Adrenal gland (tissue), 12 donors: ENCODE measurements around the gene XYLT1. TPM values are rescaled to one million over a fixed set of nuclear protein-coding genes. Genes with fewer than 3 reads are reported as not detected.

Experiments
- DNase-seq, 7 donors: peaks; one replicate each; pipeline ENCODE4 v3.0.0-alpha.2; 2019 to 2020
- H3K27ac ChIP-seq, 5 donors: fragments of 200-600 bp; sonication (generic) in 4 of 5; 1 replicate in 3 of 5; 2 replicates in 2 of 5; pipeline versions ENCODE4 v1.5.1 to v1.8.0; 2016 to 2020; ENCODE audit warnings: mild to moderate bottlenecking in 1 of 5
- H3K27me3 ChIP-seq: fragments of 200-600 bp; 2 replicates; pipeline ENCODE4 v1.8.0; 2021
- H3K36me3 ChIP-seq, 2 donors: fragments of 200-600 bp; replicated peaks in 1 of 2; 1 replicate in 1 of 2; 2 replicates in 1 of 2; pipeline versions ENCODE4 v1.5.1 to v1.8.0; 2018 to 2022
- H3K4me1 ChIP-seq, 2 donors: fragments of 200-600 bp; replicated peaks in 1 of 2; 1 replicate in 1 of 2; 2 replicates in 1 of 2; pipeline versions ENCODE4 v1.5.1 to v1.8.0; 2018 to 2021
- H3K4me3 ChIP-seq, 4 donors: fragments of 200-600 bp; sonication (generic) in 3 of 4; one replicate each; pipeline ENCODE4 v1.5.1; 2016 to 2018
- H3K9me3 ChIP-seq, 3 donors: fragments of 200-600 bp; sonication (generic) in 1 of 3; replicated peaks in 1 of 3; 1 replicate in 2 of 3; 2 replicates in 1 of 3; pipeline versions ENCODE4 v1.5.1 to v1.8.0; 2016 to 2021
- CTCF ChIP-seq, 6 experiments: fragments of 450-650 bp in 4 of 6; fragments of 200-600 bp in 2 of 6; sonication (generic) in 1 of 6; IDR thresholded peaks; 1 replicate in 5 of 6; 2 replicates in 1 of 6; pipeline versions ENCODE4 v1.5.1 to v1.8.0; 2016 to 2021; ENCODE audit warnings: antibody characterized with exemption in 6 of 6, mild to moderate bottlenecking in 2 of 6, moderate library complexity in 1 of 6
- POLR2A ChIP-seq, 2 donors: fragments of 450-650 bp; IDR thresholded peaks; one replicate each; pipeline ENCODE4 v1.6.1; 2017; ENCODE audit warnings: antibody characterized with exemption in 2 of 2, mild to moderate bottlenecking in 2 of 2, moderate library complexity in 1 of 2
- WGBS, 4 donors: extraction: QIAGEN DNeasy Blood & Tissue Kit in 2 of 4; methylation state at CpG; one replicate each; pipeline versions ENCODE4 v1.1.5 to v1.1.7; 2013 to 2017; 5-methylcytosine and 5-hydroxymethylcytosine counted together
- intact Hi-C, 2 donors: fragments of 100-400 bp; cut with DNase I; formaldehyde crosslinking; loops; one replicate each; pipeline versions ENCODE4 v1.14.1 to v1.15.0; 2022 to 2023
- polyA plus RNA-seq, 3 donors: library from polyadenylated mRNA; stranded (reverse); fragments of 200-250 nt in 2 of 3; fragments of 350-450 nt in 1 of 3; fragmentation: Illumina TruSeq in 1 of 3; extraction: RNeasy Lipid Tissue Mini Kit (QIAGEN cat#74804) in 1 of 3; gene quantifications; one replicate each; pipeline ENCODE4 v1.2.3, GENCODE V29; 2013 to 2014
- total RNA-seq, 9 donors: library from RNA; depleted of rRNA in 4 of 9; stranded (reverse); fragments of >200 nt in 4 of 9; fragments of 120-200 nt in 1 of 9; fragmentation: NEBNext Ultra II Directional in 1 of 9; extraction: Animal tissue kit (Norgen Biotek cat#: 25700) in 1 of 9; gene quantifications; one replicate each; pipeline versions ENCODE4 v1.1.0 to v1.2.4, GENCODE V29; 2013 to 2023
- donor health status: healthy with polysubstance abuse.
- donor health status: Bipolar disorder and iron deficiency.
- donor health status: DM: yes; HTN: yes; CAD: no.
- donor health status: DM: no; HTN: no; CAD: no.
- donor health status: DM: no; HTN: no; CAD: no.
- donor health status: DM: yes; HTN: yes; CAD: no.

Gene XYLT1
- total and polyA plus RNA-seq, 12 donors = 1.3 to 67.6 (median 16.8) TPM

GRCh38 chr16:17278988-17279387 lies 191.8 kb downstream of the XYLT1 start:
- Histone ChIP-seq H3K4me3 (no peak overlapping the region), H3K27me3 (no peaks in the 10 kb centered on the region), H3K27ac (peak overlapping the region in 4 of 5 donors; percentile 13 to 78 (median 34)), H3K9me3 (no peaks in the 10 kb centered on the region), H3K4me1 (peaks cover 0 to 16% of the 10 kb centered on the region in 2 donors), H3K36me3 (no peaks in the 10 kb centered on the region)
- intact Hi-C loops = loop anchor here in 1 of 2 donors (10.0 kb wide), 1 partner anchor 186 kb away; no protein-coding TSS in a partner anchor
- WGBS, 4 donors = 45 to 49% (median 48%) methylated on average over 5 of the region's 5 CpGs
- DNase-seq = peak; percentile 70 to 87 (median 80)
- TF ChIP-seq CTCF (IDR thresholded peaks at IDR 0.05) = no peak
- TF ChIP-seq POLR2A (IDR thresholded peaks at IDR 0.05) = no peak

GRCh38 chr16:17277981-17278381 lies 192.8 kb downstream of the XYLT1 start:
- intact Hi-C loops = loop anchor here in 1 of 2 donors (10.0 kb wide), 1 partner anchor 187 kb away; no protein-coding TSS in a partner anchor
- DNase-seq = peak in 5 of 7 donors; percentile 46 to 81 (median 62)
- no peaks in the 10 kb centered on the region for H3K9me3 ChIP-seq
- WGBS, 4 donors = 62 to 69% (median 67%) methylated on average over 8 to 10 of the region's 10 CpGs
- peak overlapping the region in 1 of 5 donors; percentile 12 for H3K27ac ChIP-seq
- H3K36me3 ChIP-seq = no peaks in the 10 kb centered on the region
- peaks cover 0 to 21% of the 10 kb centered on the region in 2 donors for H3K4me1 ChIP-seq
- no peaks in the 10 kb centered on the region for H3K27me3 ChIP-seq
- no peak overlapping the region for H3K4me3 ChIP-seq
- peak; percentile 22 to 50 (median 46) for TF ChIP-seq CTCF (IDR thresholded peaks at IDR 0.05)
- no peak for TF ChIP-seq POLR2A (IDR thresholded peaks at IDR 0.05)

- H3K27ac ChIP-seq = no peak overlapping the region
- no peak overlapping the region for H3K4me3 ChIP-seq
- intact Hi-C loops = loop anchor here in 1 of 2 donors (10.0 kb wide), 1 partner anchor 188 kb away; no protein-coding TSS in a partner anchor
- H3K36me3 ChIP-seq = no peaks in the 10 kb centered on the region
- TF ChIP-seq POLR2A (IDR thresholded peaks at IDR 0.05) = no peak
- TF ChIP-seq CTCF (IDR thresholded peaks at IDR 0.05) = no peak
- no peaks in the 10 kb centered on the region for H3K9me3 ChIP-seq
- no peak for DNase-seq
- peaks cover 3 to 29% of the 10 kb centered on the region in 2 donors for H3K4me1 ChIP-seq
- no peaks in the 10 kb centered on the region for H3K27me3 ChIP-seq
- 95 to 99% (median 97%) methylated on average over 10 of the region's 10 CpGs for WGBS, 4 donors
These were observed 194.2 kb downstream of the XYLT1 start for GRCh38 chr16:17276610-17277009.

GRCh38 chr16:17276010-17276530 lies 194.7 kb downstream of the XYLT1 start:
- Histone ChIP-seq H3K4me3 (no peak overlapping the region), H3K27ac (peak overlapping the region in 1 of 5 donors; percentile 15), H3K27me3 (no peaks in the 10 kb centered on the region), H3K4me1 (peaks cover 8 to 35% of the 10 kb centered on the region in 2 donors), H3K9me3 (no peaks in the 10 kb centered on the region), H3K36me3 (no peaks in the 10 kb centered on the region)
- no peak for TF ChIP-seq CTCF (IDR thresholded peaks at IDR 0.05)
- no peak for TF ChIP-seq POLR2A (IDR thresholded peaks at IDR 0.05)
- intact Hi-C loops = loop anchor here in 1 of 2 donors (10.0 kb wide), 1 partner anchor 189 kb away; no protein-coding TSS in a partner anchor
- no peak for DNase-seq
- 45 to 52% (median 49%) methylated on average over 4 of the region's 4 CpGs for WGBS, 4 donors
